H1 (cell line): Measurements from ENCODE around the gene SGK1. TPM values are rescaled to one million over a fixed set of nuclear protein-coding genes. Genes with fewer than 3 reads are reported as not detected.

Experiments
- CBX8 ChIP-seq: fragments of 300-800, 300-1000 bp; sonication (generic); IDR thresholded peaks from 2 replicates; pipeline ENCODE4 v1.7.1; 2016; ENCODE audit warnings: low read depth, low read length, borderline replicate concordance
- CEBPB ChIP-seq: IDR thresholded peaks from 2 replicates; pipeline ENCODE4 v1.6.1; 2012; ENCODE audit warnings: low read depth, low read length
- CREB1 ChIP-seq: IDR thresholded peaks from 2 replicates; pipeline ENCODE4 v1.6.1; 2012; ENCODE audit warnings: inconsistent platforms
- EP300 ChIP-seq, 2 experiments: IDR thresholded peaks; 1 replicate in 1 of 2; 2 replicates in 1 of 2; pipeline ENCODE4 v1.6.1; 2011 to 2012; ENCODE audit warnings: low read depth in 2 of 2, low read length in 2 of 2, mild to moderate bottlenecking in 2 of 2, borderline replicate concordance in 1 of 2, inconsistent platforms in 1 of 2, moderate library complexity in 1 of 2
- HDAC6 ChIP-seq: IDR thresholded peaks from one replicate; pipeline ENCODE4 v1.7.1; 2012; ENCODE audit warnings: low read depth, mild to moderate bottlenecking, inconsistent platforms, low read length, moderate library complexity
- JUND ChIP-seq: IDR thresholded peaks from 2 replicates; pipeline ENCODE4 v1.6.1; 2011; ENCODE audit warnings: mild to moderate bottlenecking, improper control_type of control experiment, low read length
- KDM1A ChIP-seq: fragments of 200-600, 300-600 bp; sonication (generic); IDR thresholded peaks from 2 replicates; pipeline ENCODE4 v1.7.1; 2016; ENCODE audit warnings: mild to moderate bottlenecking, low read length, borderline replicate concordance
- RNF2 ChIP-seq: fragments of 200-900, 300-1000 bp; sonication (generic); IDR thresholded peaks from 2 replicates; pipeline ENCODE4 v1.7.1; 2016; ENCODE audit warnings: borderline replicate concordance, low read depth, mild to moderate bottlenecking, antibody characterized with exemption, low read length; ENCODE audit not compliant: poor library complexity, severe bottlenecking; ENCODE audit errors: missing control alignments
- SIN3A ChIP-seq, 2 experiments: IDR thresholded peaks in 1 of 2; conservative IDR thresholded peaks in 1 of 2; 2 replicates each; pipeline ENCODE4 v1.6.1; 2011 to 2012; ENCODE audit warnings: low read length in 2 of 2, improper control_type of control experiment in 1 of 2, low read depth in 1 of 2, mild to moderate bottlenecking in 1 of 2
- polyA plus RNA-seq, 7 experiments: library from polyadenylated mRNA; depleted of rRNA in 3 of 7; stranded (reverse) in 5 of 7; unstranded in 2 of 7; fragments of >200 nt in 5 of 7; fragments of 200-250 nt in 2 of 7; gene quantifications; 1 replicate in 5 of 7; 2 replicates in 1 of 7; 4 replicates in 1 of 7; pipeline versions ENCODE4 v1.2.1 to v1.2.3, GENCODE V29; 2011 to 2013; ENCODE audit warnings: missing spikeins in 2 of 7, mixed read lengths in 2 of 7
- total RNA-seq: library from RNA; stranded (reverse); fragmentation: NEBNext Ultra II Directional; extraction: Animal tissue kit (Norgen Biotek cat#: 25700); gene quantifications from 2 replicates; pipeline ENCODE4 v1.2.1, GENCODE V29; 2021
- TF ChIP-seq, protein P1 (sequence below): fragments of 300-600 bp; sonication (generic); IDR thresholded peaks from 2 replicates; pipeline ENCODE4 v1.7.1; 2012; ENCODE audit warnings: low read length, moderate library complexity, mild to moderate bottlenecking, inconsistent platforms; ENCODE audit not compliant: insufficient replicate concordance

SGK1 gene
- total and polyA plus RNA-seq, 2 of the 8 experiments (the other 6 are each of a cell fraction or from before 2014, with no cell fraction given): 14.5 to 18.4 TPM

DNA sequence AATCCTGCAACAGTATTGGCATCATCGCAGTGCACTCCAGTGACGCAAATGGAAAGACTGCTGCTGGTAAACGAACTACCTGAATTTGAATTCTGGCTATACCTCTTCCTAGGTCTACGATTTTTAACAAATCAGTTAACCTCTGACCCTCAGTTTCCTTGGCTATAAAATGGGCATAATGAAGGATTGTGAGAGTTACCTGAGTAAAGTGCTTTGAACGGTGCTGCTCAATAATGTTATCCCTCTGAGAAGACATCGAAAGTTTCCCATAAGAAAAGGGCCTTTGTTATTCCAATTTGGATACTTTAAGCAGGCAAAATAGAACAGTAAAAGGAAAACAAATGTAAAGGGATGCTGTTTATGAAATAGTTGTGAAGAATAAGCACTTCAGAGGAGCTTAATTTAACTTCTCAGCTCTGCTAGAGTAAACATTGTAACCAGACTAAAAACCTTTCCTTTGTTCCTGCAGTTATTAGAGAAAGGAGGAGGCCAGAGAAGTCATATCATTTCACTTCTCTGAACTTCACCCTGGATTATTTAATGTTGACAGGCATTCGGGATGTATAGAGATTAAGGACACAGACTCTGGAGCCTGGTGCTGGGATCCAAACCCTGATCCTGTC is 5.8 kb downstream of the SGK1 start (continued):
- TF ChIP-seq, protein P1, sequence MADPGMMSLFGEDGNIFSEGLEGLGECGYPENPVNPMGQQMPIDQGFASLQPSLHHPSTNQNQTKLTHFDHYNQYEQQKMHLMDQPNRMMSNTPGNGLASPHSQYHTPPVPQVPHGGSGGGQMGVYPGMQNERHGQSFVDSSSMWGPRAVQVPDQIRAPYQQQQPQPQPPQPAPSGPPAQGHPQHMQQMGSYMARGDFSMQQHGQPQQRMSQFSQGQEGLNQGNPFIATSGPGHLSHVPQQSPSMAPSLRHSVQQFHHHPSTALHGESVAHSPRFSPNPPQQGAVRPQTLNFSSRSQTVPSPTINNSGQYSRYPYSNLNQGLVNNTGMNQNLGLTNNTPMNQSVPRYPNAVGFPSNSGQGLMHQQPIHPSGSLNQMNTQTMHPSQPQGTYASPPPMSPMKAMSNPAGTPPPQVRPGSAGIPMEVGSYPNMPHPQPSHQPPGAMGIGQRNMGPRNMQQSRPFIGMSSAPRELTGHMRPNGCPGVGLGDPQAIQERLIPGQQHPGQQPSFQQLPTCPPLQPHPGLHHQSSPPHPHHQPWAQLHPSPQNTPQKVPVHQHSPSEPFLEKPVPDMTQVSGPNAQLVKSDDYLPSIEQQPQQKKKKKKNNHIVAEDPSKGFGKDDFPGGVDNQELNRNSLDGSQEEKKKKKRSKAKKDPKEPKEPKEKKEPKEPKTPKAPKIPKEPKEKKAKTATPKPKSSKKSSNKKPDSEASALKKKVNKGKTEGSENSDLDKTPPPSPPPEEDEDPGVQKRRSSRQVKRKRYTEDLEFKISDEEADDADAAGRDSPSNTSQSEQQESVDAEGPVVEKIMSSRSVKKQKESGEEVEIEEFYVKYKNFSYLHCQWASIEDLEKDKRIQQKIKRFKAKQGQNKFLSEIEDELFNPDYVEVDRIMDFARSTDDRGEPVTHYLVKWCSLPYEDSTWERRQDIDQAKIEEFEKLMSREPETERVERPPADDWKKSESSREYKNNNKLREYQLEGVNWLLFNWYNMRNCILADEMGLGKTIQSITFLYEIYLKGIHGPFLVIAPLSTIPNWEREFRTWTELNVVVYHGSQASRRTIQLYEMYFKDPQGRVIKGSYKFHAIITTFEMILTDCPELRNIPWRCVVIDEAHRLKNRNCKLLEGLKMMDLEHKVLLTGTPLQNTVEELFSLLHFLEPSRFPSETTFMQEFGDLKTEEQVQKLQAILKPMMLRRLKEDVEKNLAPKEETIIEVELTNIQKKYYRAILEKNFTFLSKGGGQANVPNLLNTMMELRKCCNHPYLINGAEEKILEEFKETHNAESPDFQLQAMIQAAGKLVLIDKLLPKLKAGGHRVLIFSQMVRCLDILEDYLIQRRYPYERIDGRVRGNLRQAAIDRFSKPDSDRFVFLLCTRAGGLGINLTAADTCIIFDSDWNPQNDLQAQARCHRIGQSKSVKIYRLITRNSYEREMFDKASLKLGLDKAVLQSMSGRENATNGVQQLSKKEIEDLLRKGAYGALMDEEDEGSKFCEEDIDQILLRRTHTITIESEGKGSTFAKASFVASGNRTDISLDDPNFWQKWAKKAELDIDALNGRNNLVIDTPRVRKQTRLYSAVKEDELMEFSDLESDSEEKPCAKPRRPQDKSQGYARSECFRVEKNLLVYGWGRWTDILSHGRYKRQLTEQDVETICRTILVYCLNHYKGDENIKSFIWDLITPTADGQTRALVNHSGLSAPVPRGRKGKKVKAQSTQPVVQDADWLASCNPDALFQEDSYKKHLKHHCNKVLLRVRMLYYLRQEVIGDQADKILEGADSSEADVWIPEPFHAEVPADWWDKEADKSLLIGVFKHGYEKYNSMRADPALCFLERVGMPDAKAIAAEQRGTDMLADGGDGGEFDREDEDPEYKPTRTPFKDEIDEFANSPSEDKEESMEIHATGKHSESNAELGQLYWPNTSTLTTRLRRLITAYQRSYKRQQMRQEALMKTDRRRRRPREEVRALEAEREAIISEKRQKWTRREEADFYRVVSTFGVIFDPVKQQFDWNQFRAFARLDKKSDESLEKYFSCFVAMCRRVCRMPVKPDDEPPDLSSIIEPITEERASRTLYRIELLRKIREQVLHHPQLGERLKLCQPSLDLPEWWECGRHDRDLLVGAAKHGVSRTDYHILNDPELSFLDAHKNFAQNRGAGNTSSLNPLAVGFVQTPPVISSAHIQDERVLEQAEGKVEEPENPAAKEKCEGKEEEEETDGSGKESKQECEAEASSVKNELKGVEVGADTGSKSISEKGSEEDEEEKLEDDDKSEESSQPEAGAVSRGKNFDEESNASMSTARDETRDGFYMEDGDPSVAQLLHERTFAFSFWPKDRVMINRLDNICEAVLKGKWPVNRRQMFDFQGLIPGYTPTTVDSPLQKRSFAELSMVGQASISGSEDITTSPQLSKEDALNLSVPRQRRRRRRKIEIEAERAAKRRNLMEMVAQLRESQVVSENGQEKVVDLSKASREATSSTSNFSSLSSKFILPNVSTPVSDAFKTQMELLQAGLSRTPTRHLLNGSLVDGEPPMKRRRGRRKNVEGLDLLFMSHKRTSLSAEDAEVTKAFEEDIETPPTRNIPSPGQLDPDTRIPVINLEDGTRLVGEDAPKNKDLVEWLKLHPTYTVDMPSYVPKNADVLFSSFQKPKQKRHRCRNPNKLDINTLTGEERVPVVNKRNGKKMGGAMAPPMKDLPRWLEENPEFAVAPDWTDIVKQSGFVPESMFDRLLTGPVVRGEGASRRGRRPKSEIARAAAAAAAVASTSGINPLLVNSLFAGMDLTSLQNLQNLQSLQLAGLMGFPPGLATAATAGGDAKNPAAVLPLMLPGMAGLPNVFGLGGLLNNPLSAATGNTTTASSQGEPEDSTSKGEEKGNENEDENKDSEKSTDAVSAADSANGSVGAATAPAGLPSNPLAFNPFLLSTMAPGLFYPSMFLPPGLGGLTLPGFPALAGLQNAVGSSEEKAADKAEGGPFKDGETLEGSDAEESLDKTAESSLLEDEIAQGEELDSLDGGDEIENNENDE: peak; percentile 88
- TF ChIP-seq EP300 (IDR thresholded peaks at IDR 0.05; ENCODE audit: borderline replicate concordance in 1 of 2, low read depth in 2 of 2, low read length in 2 of 2) (no peak), CEBPB (no peak), RNF2 (no peak), KDM1A (peak; percentile 99), HDAC6 (no peak), CBX8 (no peak), JUND (no peak), CREB1 (no peak), SIN3A (conservative IDR thresholded peaks at IDR 0.05 in 1 of 2, IDR thresholded peaks at IDR 0.05 in 1 of 2; ENCODE audit: low read depth in 1 of 2, low read length in 2 of 2) (no peak)
